A549 (cell line): Measurements from ENCODE around the gene PTPRN2. TPM values are rescaled to one million over a fixed set of nuclear protein-coding genes. Genes with fewer than 3 reads are reported as not detected.

Experiments used
- ATAC-seq, 2 experiments: fragments of 200-7000 bp in 1 of 2; fragments of >200 bp in 1 of 2; cut with Nextera tagmentation in 1 of 2; cut with Tn5 transposase in 1 of 2; 3 replicates each; pipeline versions ENCODE4 v1.8.0 to v1.9.1; 2018 to 2020; ENCODE audit warnings: mild to moderate bottlenecking in 1 of 2, moderate library complexity in 1 of 2
- CTCF ChIA-PET: fragments of 300-600 bp; sonication (Branson Sonifier 250); formaldehyde crosslinking; extraction: SDS; loops from one replicate; lab custom pipeline; 2021; ENCODE audit warnings: antibody characterized with exemption, inconsistent platforms; lab: Yijun Ruan, JAX
- POLR2A ChIA-PET: fragments of 350-600 bp; formaldehyde crosslinking; extraction: SDS; loops from one replicate; lab custom pipeline; 2021; ENCODE audit warnings: antibody characterized with exemption, inconsistent platforms; lab: Yijun Ruan, JAX
- DNase-seq, 2 experiments: peaks; one replicate each; pipeline versions ENCODE4 v3.0.0 to v3.0.0-alpha.2; 2011 to 2016; ENCODE audit warnings: low read depth in 1 of 2, low spot score in 1 of 2
- FAIRE-seq: peaks from 2 replicates; lab custom pipeline; 2011; peaks lifted over from hg19 to GRCh38; lab: Jason Lieb, UNC
- H3K27ac ChIP-seq, 2 experiments: fragments of >200 bp; sonication (Bioruptor Twin); formaldehyde crosslinking; 3 replicates each; pipeline ENCODE4 v1.5.1; 2016 to 2017
- H3K4me1 ChIP-seq: fragments of >200 bp; sonication (Bioruptor Twin); formaldehyde crosslinking; 3 replicates; pipeline ENCODE4 v1.6.1; 2016
- H3K4me2 ChIP-seq: fragments of >200 bp; sonication (Bioruptor Twin); formaldehyde crosslinking; 3 replicates; pipeline ENCODE4 v1.6.1; 2016
- H3K4me3 ChIP-seq: fragments of >200 bp; sonication (Bioruptor Twin); formaldehyde crosslinking; 3 replicates; pipeline ENCODE4 v1.5.1; 2016
- H3K9me3 ChIP-seq: fragments of >200 bp; sonication (Bioruptor Twin); formaldehyde crosslinking; 3 replicates; pipeline ENCODE4 v1.6.1; 2016
- ATOH8 ChIP-seq: fragments of 250-450 bp; sonication (Bioruptor Pico); IDR thresholded peaks from 2 replicates; pipeline ENCODE4 v1.5.0; 2020; ENCODE audit warnings: low read depth, mild to moderate bottlenecking, moderate library complexity
- CBX2 ChIP-seq: fragments of 200-600 bp; sonication (generic); IDR thresholded peaks from 2 replicates; pipeline ENCODE4 v1.6.1; 2016; ENCODE audit warnings: low read depth, mild to moderate bottlenecking, borderline replicate concordance
- CBX8 ChIP-seq: fragments of 200-600 bp; sonication (generic); IDR thresholded peaks from 2 replicates; pipeline ENCODE4 v1.6.1; 2016
- CHD2 ChIP-seq: fragments of 150-350 bp; IDR thresholded peaks from 2 replicates; pipeline ENCODE4 v1.6.1; 2014; ENCODE audit warnings: low read length; ENCODE audit not compliant: partially characterized antibody
- EHMT2 ChIP-seq: fragments of 200-600 bp; sonication (generic); IDR thresholded peaks from 2 replicates; pipeline ENCODE4 v1.6.1; 2016; ENCODE audit warnings: antibody characterized with exemption, low read depth, mild to moderate bottlenecking, moderate library complexity
- EP300 ChIP-seq, 2 experiments: fragments of >200 bp; sonication (Bioruptor Twin); formaldehyde crosslinking; IDR thresholded peaks; 2 replicates in 1 of 2; 3 replicates in 1 of 2; pipeline ENCODE4 v1.6.1; 2016 to 2017
- FOSB ChIP-seq: fragments of 250-450 bp; sonication (Bioruptor Pico); IDR thresholded peaks from 2 replicates; pipeline ENCODE4 v1.5.0; 2020; ENCODE audit warnings: mild to moderate bottlenecking, moderate library complexity
- FOSL2 ChIP-seq, 2 experiments: fragments of 450-650 bp in 1 of 2; fragments of >200 bp in 1 of 2; sonication (Bioruptor Twin) in 1 of 2; formaldehyde crosslinking; IDR thresholded peaks; 2 replicates each; pipeline versions ENCODE4 v1.5.0 to v1.6.1; 2016 to 2020; ENCODE audit warnings: mild to moderate bottlenecking in 1 of 2, moderate library complexity in 1 of 2
- FOXS1 ChIP-seq: fragments of 250-450 bp; sonication (Bioruptor Pico); IDR thresholded peaks from 2 replicates; pipeline ENCODE4 v1.5.0; 2020; ENCODE audit warnings: mild to moderate bottlenecking, moderate library complexity
- HES2 ChIP-seq: fragments of >200 bp; sonication (Bioruptor Twin); formaldehyde crosslinking; IDR thresholded peaks from 2 replicates; pipeline ENCODE4 v1.6.1; 2016
- HOXB13 ChIP-seq: fragments of 250-450 bp; sonication (Bioruptor Pico); IDR thresholded peaks from 2 replicates; pipeline ENCODE4 v1.5.0; 2020; ENCODE audit warnings: low read depth, mild to moderate bottlenecking, moderate library complexity
- JUN ChIP-seq, 2 experiments: fragments of >200 bp; sonication (Bioruptor Twin); formaldehyde crosslinking; IDR thresholded peaks; 2 replicates in 1 of 2; 3 replicates in 1 of 2; pipeline ENCODE4 v1.6.1; 2016 to 2017
- KDM5A ChIP-seq: fragments of 200-600 bp; sonication (generic); IDR thresholded peaks from 2 replicates; pipeline ENCODE4 v1.6.1; 2016; ENCODE audit warnings: antibody characterized with exemption, mild to moderate bottlenecking
- MAFK ChIP-seq: fragments of 450-650 bp; IDR thresholded peaks from 2 replicates; pipeline ENCODE4 v1.6.1; 2014; ENCODE audit not compliant: partially characterized antibody
- MAZ ChIP-seq: fragments of 150-350 bp; IDR thresholded peaks from 2 replicates; pipeline ENCODE4 v1.6.1; 2014; ENCODE audit warnings: antibody characterized with exemption, low read depth, low read length, borderline replicate concordance
- RAD21 ChIP-seq, 2 experiments: fragments of >200 bp in 1 of 2; sonication (Bioruptor Twin) in 1 of 2; formaldehyde crosslinking in 1 of 2; IDR thresholded peaks in 1 of 2; conservative IDR thresholded peaks in 1 of 2; 2 replicates in 1 of 2; 3 replicates in 1 of 2; pipeline ENCODE4 v1.6.1; 2012 to 2018; ENCODE audit warnings: inconsistent platforms in 1 of 2
- RARB ChIP-seq: fragments of 250-450 bp; sonication (Bioruptor Pico); IDR thresholded peaks from 2 replicates; pipeline ENCODE4 v1.8.0; 2021; ENCODE audit warnings: mild to moderate bottlenecking, moderate library complexity
- TP53 ChIP-seq: fragments of 250-450 bp; sonication (Bioruptor Pico); IDR thresholded peaks from 2 replicates; pipeline ENCODE4 v1.5.0; 2021; ENCODE audit warnings: mild to moderate bottlenecking, moderate library complexity
- ZSCAN20 ChIP-seq: fragments of 250-450 bp; sonication (Bioruptor Pico); IDR thresholded peaks from 2 replicates; pipeline ENCODE4 v1.8.0; 2022; ENCODE audit warnings: mild to moderate bottlenecking, moderate library complexity
- WGBS: methylation state at CpG from one replicate; pipeline ENCODE4 v1.1.6; 2017; ENCODE audit errors: missing lambda C conversion rate; 5-methylcytosine and 5-hydroxymethylcytosine counted together
- polyA plus RNA-seq, 4 experiments: library from polyadenylated mRNA; depleted of rRNA in 3 of 4; stranded (reverse); fragments of >200 nt; fragmentation: RNase III in 1 of 4; extraction: RNeasy Plus Mini Kit Qiagen cat#74134 plus additional on column Dnase treatment in 1 of 4; gene quantifications; 2 replicates in 3 of 4; 3 replicates in 1 of 4; pipeline ENCODE4 v1.2.3, GENCODE V29; 2011 to 2017
- TF ChIP-seq, protein P1 (sequence below): fragments of 150-350 bp; IDR thresholded peaks from 2 replicates; pipeline ENCODE4 v1.6.1; 2014; ENCODE audit warnings: low read depth, mild to moderate bottlenecking, low read length
- TF ChIP-seq, protein P2 (sequence below): fragments of 450-650 bp; IDR thresholded peaks from 2 replicates; pipeline ENCODE4 v1.6.1; 2014; ENCODE audit warnings: antibody characterized with exemption

Gene PTPRN2
- polyA plus RNA-seq, 2 of the 4 experiments (the other 2 are of a cell fraction), result 0.41 to 1.2 TPM

GRCh38 chr7:157661611-157661975 lies 926.0 kb downstream of the PTPRN2 start (continued):
- TF ChIP-seq, protein P1, sequence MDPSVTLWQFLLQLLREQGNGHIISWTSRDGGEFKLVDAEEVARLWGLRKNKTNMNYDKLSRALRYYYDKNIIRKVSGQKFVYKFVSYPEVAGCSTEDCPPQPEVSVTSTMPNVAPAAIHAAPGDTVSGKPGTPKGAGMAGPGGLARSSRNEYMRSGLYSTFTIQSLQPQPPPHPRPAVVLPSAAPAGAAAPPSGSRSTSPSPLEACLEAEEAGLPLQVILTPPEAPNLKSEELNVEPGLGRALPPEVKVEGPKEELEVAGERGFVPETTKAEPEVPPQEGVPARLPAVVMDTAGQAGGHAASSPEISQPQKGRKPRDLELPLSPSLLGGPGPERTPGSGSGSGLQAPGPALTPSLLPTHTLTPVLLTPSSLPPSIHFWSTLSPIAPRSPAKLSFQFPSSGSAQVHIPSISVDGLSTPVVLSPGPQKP, result no peak

- Histone ChIP-seq H3K4me3 (no peak overlapping the region), H3K4me1 (no peaks in the 10 kb centered on the region), H3K4me2 (no peak overlapping the region), H3K9me3 (no peaks in the 10 kb centered on the region), H3K27ac (no peak overlapping the region)
- ChIA-PET POLR2A (no interaction called here), CTCF (interaction anchor here (1.3 to 1.8 kb wide), 2 partner anchors 13 to 214 kb away, joined by 3 read pairs; no protein-coding TSS in a partner anchor)
- DNase-seq, result no peak
- WGBS, result 81% methylated on average over 34 of the region's 43 CpGs
- no peak for ATAC-seq
- no peak for TF ChIP-seq RAD21 (conservative IDR thresholded peaks at IDR 0.05 in 1 of 2, IDR thresholded peaks at IDR 0.05 in 1 of 2)
- TF ChIP-seq, protein P1, result no peak
- TF ChIP-seq CBX8, result no peak
- TF ChIP-seq, protein P2, sequence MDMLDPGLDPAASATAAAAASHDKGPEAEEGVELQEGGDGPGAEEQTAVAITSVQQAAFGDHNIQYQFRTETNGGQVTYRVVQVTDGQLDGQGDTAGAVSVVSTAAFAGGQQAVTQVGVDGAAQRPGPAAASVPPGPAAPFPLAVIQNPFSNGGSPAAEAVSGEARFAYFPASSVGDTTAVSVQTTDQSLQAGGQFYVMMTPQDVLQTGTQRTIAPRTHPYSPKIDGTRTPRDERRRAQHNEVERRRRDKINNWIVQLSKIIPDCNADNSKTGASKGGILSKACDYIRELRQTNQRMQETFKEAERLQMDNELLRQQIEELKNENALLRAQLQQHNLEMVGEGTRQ, result no peak
- no peak for TF ChIP-seq JUN (IDR thresholded peaks at IDR 0.05)
- no peak for TF ChIP-seq FOXS1
- no peak for TF ChIP-seq HOXB13
- no peak for FAIRE-seq
Measured at GRCh38 chr7:157660971-157661610, 926.5 kb downstream of the PTPRN2 start.

- Histone ChIP-seq H3K4me1 (no peaks in the 10 kb centered on the region), H3K27ac (no peak overlapping the region), H3K4me2 (no peak overlapping the region), H3K4me3 (no peak overlapping the region), H3K9me3 (no peaks in the 10 kb centered on the region)
- POLR2A ChIA-PET, result no interaction called here
- 75% methylated on average over 13 of the region's 26 CpGs for WGBS
- CTCF ChIA-PET, result no interaction called here
- no peak for DNase-seq
- ATAC-seq, result no peak
- no peak for FAIRE-seq
- TF ChIP-seq KDM5A (no peak), ZSCAN20 (no peak), EP300 (IDR thresholded peaks at IDR 0.05) (no peak), TP53 (no peak), FOSL2 (IDR thresholded peaks at IDR 0.05) (no peak), FOSL2 (CRISPR knock-in tag; IDR thresholded peaks at IDR 0.05) (no peak), CBX8 (no peak), CBX2 (no peak), RARB (CRISPR knock-in tag) (no peak), ATOH8 (CRISPR knock-in tag) (no peak), FOSB (CRISPR knock-in tag) (no peak), HOXB13 (no peak), MAFK (no peak), HES2 (no peak), MAZ (no peak), EHMT2 (no peak), CHD2 (no peak)
- TF ChIP-seq, protein P2, result no peak
Measured at GRCh38 chr7:157658851-157659412, 928.7 kb downstream of the PTPRN2 start.
